Stimulated activated CD8-positive, alpha-beta memory T cell treated with anti-CD3 and anti-CD28 coated beads, Interleukin-15, amount 100 ng/mL, for 1 hour (primary cell): ENCODE results near the gene RBPMS2.

ENCODE experiments used
- DNase-seq: peaks from one replicate; pipeline ENCODE4 v3.0.0-alpha.2; 2020; ENCODE audit warnings: low read depth

RBPMS2 gene

GRCh38 chr15:64691896-64692565, 83.4 kb downstream of the RBPMS2 start:
- DNase-seq = no peak

- no peak for DNase-seq
Measured at GRCh38 chr15:64690578-64691296, 84.7 kb downstream of the RBPMS2 start.

- no peak for DNase-seq
Measured at GRCh38 chr15:64690008-64690407, 85.4 kb downstream of the RBPMS2 start.
